ENCODE data around the gene WLS.
"Not testable (repeated sequence)": the region's sequence is repeated elsewhere in the genome, so short reads cannot be mapped to it uniquely, and the experiment has no call there.

The WLS gene
- total RNA-seq: 0 reads per million in 3 experiments

DNA sequence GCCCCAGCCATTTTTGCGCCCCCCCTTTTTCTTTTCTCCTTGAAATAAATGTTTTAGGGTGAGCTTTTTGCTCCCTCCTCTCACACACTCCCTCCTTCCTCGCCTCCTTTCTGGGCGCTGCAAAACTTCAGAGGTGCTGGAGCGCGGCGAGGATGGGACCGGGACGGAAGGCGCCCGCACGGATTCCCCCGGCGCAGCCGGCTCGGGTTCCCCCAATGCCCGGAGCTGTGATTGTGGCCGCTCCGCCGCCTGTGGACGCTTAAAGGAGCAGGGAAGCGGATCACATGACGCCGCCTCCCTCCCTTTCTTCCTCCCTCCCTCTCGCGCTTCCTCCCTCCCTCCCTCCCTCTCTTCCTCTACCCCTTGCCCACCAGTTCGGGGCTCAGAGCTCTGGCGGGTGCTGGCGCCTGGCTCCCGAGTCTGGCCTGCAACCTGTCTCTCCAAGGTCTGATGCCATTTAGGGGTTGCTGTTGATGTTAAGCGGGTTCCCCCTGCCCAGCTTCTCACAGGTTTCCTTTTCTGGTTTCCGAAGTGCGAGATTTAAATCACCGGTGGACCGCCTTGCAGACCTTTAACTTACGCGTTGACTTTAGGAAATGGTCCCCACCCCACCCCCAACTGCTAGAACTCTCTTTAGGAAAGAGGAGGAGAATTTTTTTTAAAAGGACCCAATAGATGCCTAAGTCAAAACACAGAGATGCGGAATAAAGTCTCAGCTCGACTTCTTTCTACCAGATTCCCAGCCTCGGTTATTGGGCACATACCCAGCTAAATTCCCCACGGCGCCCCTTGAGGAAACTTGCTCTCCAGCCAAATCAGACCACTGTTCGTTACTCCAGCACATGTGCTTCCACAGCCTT, at the start of gene WLS:
TSS of gene WLS (minus strand) at position 235 of the 860 bp plus-strand sequence. CDS start at position 11, 224 bp downstream.
- DNase-seq: no peak

DNA sequence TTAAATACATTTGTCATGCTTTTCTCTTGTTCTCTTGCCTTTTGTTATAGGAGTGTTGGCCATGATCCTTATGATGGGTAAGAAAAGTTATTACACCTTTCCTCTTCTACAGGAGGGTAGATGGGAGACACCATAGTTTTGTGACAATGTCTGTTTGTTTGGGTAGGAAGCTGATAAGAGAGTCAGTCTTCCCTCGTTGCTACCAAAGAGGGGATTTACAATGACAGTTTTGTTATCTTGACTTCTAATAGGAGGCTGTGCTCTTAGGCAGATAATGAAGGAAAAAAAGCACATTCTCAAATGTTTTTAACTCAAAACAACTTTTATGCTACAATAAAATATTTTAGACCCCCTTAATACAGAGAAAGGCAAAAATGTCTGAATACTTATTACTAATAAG, 48.0 kb upstream of the WLS start:
- no peak for DNase-seq

DNA sequence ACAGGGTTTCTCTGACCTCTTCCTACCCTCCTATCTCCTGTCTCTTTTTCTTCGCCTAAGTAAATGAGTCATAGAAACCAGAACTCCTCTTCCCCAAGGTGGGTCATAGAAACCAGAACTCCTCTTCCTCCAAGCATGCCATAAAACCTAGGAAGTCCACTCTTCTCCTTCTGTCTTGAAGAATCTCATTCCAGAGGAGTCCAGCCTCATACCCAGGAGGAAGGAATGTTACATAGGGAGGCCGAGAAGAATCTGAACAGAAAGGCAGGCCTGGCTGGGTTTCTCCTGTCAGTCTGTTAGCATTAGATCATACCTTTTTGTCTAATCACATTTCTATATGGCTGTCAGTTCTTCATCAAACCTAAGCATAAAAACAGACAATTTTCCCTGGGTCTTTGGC, 47.5 kb upstream of the WLS start:
- DNase-seq: no peak

DNA sequence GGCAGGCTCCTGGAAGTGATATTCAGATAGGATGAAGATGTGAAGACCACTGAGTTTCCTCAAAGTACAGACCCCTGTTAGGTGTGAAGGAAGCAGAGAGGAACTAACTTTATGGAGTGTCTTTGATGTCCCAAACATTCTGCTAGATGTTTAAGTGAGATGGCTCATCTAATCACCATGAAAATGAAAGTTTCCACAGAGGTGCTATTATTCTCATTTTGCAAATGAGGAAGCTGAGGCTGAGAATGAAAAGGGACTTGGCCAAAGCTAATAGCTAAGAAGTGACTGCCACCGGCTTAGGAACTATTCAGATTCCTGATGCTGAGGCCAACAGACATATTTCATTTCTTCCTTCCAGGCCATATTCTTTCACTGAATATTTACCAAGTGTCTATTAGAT, 45.9 kb upstream of the WLS start:
- DNase-seq: no peak

DNA sequence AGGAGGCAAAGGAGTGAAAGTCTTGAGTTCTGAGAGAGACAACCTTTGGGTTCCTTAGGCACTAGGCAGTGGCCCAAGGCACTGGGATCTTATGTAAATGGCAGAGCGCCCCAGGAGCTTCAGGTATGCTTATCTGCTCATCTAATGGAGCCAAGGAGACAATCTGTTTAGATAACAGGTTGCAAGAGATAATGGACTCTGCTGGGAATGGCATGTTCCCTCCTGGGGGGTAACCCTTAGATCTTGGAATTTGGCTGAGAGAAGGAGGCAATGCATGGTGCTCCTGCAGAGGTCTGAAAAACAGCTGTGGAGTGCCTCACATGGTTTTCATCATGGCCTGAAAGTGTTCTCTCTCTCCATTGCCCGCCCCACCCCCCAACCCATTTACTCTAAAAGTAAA, 44.1 kb upstream of the WLS start:
- DNase-seq: no peak

DNA sequence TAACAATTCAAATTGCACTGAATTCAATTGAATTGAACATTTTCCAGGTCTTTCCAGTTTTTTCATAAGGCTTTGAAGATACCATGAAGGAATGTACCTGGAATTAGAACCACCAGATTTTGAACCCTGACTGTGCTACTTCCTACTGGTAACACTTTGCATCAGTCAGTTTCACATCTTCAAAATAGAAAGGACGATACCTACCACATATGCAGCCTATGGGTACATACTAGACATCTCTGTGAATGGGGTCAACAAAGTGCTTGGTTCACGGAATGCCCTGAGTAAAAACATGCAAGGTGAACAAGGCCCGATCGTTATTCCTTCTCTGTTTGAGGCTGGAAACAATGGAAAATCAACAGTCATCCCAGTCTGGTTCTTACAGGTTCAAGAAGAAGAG, 41.2 kb upstream of the WLS start:
- DNase-seq: no peak

DNA sequence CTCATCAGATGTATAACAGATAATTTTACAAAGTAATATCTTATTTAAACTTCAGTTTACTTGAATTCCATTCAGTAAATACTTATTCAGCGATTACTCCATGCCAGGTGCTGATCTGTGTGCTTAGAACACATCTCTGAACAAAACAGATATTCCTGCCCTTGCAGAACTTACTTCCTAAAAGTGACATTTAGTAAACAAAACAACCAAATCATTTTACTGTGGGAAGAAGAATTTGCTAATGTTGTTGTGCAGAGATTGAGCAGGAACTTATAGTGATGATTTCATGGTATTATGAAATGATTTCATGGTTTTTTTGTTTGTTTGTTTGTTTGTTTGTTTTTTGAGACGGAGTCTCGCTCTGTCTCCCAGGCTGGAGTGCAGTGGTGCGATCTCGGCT, 39.3 kb upstream of the WLS start:
- DNase-seq: no peak

DNA sequence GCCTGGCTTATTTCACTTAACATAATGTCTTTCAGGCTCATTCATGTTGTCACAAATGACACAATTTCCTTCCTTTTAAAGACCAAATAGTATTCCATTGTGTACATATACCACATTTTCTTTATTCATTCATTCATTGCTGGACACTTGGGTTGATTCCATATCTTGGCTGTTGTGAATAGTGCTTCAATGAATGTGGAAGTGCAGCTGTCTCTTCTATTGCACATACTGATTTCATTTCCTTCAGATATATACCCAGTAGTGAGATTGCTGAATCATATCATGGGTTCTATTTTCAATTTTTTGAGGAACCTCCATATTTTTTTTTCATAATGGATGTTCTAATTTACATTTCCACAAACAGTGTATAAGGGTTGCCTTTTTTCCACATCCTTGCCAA, 38.6 kb upstream of the WLS start:
- DNase-seq: no peak

DNA sequence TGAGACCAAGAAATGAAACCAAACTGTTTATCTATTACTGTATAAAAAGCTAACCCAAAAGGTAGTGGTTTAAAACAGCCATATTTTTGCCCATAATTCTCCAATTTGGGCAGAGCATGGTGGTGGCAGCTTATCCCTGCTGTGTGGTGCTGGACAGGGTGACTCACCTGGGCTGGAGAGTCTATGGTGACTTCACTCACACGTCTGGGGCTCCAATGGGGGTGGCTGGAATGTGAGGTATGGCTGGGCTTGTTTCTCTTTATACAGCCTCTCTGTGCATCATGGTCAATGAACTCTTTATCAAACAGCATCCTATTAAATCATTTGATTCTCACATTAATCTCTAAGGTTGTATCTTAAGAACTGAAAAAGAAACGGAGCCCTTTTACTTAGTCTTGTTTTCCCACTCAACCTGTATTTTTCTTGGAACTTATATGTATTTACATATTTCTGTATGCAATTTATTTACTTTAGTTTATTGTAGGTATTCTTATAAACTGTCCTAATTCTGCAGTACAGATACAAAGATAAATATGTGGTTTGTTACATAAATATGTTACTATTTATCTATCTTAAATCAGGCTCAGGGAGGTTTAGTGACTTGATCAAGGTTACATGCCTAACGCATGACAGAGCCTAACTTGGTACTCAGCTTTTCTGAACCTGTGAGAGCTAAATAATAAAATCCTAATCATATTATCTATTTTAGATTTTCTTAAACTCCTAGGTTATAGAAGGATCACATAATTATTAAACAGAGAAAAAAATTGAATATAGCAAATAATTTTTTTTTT, 37.5 kb upstream of the WLS start:
- no peak for DNase-seq

DNA sequence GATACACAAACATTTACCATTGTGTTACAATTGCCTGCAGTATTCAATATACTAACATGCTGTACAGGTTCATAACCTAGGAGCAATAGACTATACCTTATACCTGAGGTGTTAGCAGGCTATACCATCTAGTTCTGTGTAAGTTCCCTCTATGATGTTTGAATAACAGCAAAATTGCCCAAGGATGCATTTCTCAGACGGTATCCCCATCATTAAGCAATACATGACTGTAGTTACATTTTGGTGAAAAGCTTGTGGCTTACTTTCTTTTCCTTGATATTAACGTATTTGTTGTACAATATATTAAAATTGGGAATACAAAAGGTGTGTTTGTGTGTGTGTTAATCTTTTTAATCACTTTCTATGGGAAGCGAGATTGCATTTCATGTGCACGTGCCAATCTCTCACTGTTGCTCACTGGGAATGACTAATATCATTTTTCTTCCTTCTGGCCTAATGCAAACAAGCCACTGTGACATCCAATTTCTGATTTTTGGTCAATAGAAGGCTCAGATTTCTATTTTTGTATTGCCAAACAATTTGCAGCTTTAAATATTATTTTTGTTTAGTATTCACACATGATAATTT, 36.7 kb upstream of the WLS start:
- no peak for DNase-seq

DNA sequence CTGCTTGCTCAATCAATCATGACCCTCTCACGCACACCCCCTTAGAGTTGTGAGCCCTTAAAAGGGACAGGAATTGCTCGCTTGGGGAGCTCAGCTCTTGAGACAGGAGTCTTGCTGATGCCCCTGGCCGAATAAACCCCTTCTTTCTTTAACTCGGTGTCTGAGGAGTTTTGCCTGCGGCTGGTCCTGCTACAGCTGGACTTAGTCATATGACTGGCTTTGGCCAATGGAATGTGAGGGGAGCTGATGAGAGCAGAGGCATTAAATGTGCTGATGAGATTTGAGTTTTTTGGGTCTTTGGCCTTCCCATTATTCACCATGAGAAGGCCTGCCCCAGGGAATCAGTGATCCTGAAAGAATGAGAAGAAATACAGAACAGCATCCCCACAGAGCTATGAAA, 24.5 kb upstream of the WLS start:
- DNase-seq: not testable (repeated sequence)

DNA sequence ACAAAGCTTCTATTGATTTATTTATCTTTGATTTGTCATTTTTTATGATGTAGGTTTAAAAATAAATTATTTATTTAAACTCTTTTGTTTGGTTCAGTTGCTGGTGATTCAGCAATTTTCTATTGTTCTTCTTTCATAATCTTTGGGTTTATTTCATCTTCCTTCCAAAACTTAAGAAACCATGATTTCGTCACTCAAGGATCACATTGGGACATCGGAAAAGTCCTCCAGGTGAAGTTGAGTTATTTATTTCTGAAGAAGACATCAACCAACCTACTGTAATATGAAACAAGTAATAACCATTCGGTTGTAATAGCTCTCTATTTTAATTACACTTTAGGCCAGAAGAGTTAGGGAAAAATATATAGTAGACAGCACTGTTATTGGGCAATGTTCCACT, 23.0 kb upstream of the WLS start:
- no peak for DNase-seq

DNA sequence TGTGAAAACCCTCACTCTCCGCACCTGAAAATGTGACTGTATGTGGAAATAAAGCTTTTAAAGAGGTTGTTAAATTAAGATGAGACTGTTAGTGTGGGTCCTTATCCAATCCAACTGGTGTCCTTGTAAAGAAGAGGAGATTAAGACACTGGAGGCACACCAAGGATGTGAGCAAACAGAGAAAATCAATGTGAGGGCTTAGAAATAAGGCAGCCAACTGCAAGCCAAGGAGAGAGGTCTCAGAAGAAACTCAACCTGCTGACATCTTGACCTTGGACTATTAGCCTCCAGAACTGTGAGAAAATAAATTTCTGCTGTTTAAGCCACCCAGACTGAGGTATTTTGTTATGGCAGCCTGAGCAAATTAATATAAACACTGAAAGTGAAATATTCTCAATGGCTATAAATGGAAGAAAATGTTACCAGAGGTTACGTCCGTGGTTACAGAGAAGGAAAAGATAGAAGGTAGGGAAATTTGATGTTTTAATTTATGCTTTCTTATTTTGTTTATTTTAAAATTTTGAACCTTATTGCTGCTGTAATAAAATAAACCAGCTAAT, 22.4 kb upstream of the WLS start:
- no peak for DNase-seq

DNA sequence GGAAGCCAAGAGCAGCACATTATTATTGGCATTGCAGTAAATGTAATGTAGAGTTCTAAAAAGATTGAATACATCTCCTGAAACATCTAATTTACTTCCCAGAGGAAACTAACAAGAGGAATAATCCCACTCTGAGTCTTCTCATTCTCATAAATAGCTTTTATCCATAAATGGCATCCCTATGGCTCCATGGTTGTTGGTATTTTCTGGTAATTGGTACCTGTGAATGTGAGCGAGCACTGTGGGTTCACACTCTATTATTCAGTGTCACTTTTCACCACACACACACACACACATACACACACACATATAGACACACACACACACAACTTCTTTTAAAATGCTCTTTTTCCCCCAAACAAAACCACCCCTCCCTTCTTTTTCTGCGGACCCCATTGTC, 4.7 kb upstream of the WLS start:
- DNase-seq: no peak

DNA sequence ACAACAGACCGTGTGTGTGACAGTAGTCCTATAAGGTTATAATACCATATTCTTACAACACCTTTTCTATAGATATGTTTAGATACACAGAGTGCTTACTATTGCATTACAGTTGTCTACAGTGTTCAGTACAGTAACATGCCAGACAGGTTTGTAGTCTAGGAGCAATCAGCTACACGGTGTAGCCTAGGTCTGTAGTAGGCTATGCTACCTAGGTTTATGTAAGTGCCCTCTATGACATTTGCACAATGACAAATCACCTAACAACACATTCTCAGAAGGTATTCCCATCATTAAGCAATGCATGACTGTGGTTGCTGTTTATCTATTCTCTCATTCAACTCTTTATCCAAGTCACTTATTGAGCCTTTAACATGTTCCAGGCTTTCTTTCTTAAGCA, 1.8 kb upstream of the WLS start:
- no peak for DNase-seq

DNA sequence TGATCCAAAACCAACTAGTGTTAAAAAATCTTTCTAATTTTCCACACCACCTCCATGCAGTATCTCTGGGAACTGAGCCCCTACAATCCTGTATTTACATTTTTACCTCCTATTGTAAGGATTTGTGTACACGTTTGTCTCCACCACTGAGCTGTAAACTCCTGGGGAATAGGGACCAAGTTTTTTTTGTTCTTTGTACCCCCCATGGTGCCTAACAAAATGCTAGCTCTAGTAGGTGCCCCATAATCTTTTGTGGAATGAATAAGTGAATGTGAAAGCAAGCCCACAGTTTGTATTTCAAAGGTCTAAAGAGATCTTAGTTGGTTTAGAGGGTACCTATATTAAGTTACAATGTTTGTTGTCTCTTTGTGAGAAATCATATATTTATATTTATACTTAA, 879 bp upstream of the WLS start:
- no peak for DNase-seq

DNA sequence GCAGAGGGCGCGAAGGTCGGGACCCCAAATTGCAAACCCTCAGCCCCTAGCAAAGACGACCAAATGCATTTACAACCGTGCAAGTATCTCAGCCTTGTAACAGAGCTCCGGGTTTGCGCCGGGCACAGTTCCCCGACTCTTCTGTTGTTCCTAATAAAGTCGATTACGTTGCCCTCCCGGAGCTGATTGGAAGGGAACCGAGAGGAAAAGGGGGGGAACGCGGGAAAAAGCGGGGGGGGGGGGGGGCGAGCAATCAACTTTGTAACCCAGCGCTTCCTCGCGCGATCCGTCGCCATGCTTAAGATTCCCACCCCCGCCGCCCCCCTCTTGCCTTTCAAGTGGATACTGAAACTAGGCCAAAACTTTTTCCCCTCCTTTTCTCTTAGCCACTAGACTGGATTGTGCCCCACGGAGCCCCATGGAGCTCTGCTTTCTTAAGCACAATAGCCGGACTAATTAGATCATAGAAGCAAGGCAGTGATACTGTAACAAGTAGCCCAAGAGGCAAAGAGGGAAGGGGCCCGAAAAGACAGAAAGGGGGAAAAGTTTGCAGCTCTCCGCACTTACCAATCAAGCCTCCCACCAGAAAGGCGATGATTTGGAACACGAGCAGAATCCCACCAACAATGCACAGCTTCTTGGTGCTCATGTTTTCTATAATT, 565 bp downstream of the WLS start:
- no peak for DNase-seq

DNA sequence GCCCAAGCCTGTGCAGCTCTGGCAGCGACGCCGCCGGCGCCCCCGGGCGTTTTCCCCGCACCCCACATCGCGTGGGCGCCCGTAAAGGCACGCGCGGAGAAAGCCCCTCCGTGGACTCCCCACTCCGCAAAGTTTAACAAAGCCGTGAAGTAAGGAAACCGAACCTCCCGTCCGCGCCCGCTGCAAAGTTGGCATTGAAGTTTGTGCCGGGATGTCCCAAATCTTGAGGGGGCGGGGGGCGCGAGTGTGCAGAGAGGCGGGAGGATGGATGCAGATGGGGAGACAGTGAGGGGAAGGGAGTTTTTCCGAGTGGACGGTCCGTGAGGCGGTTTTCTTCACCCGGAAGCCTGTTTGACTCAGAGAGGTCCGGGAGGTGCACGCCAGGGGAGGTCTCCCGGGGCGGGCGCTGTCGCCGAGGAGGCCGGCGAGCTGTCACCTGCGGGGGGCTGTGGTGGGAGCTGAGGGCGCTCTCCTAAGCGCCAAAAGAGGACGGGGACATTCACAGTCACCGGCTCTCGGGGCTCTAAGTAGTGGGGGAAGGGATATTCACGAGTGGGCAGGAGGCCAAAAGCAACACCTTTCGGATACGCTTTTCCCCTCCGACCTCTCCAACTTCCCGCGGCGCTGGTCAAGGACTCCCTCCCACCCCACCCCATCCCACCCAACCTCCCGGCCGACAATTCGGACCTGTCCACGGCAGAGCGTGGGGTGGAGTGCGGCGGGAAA, 1.3 kb downstream of the WLS start:
- no peak for DNase-seq

DNA sequence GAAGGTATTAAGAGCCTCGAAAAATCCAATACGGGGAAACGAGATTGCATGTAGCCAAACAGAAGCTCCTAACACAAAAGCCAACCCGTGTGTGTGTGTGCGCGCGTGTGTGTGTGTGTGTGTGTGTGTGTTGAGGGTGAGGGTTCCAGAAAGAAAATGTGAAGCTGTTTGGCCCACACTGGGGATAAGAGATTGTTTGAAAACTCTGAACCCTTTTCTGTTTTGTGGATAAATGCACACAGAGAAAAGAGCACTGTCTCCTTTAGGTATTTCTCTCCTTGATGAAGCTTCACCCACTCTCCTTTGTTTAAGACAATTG, 1.9 kb downstream of the WLS start:
- no peak for DNase-seq

DNA sequence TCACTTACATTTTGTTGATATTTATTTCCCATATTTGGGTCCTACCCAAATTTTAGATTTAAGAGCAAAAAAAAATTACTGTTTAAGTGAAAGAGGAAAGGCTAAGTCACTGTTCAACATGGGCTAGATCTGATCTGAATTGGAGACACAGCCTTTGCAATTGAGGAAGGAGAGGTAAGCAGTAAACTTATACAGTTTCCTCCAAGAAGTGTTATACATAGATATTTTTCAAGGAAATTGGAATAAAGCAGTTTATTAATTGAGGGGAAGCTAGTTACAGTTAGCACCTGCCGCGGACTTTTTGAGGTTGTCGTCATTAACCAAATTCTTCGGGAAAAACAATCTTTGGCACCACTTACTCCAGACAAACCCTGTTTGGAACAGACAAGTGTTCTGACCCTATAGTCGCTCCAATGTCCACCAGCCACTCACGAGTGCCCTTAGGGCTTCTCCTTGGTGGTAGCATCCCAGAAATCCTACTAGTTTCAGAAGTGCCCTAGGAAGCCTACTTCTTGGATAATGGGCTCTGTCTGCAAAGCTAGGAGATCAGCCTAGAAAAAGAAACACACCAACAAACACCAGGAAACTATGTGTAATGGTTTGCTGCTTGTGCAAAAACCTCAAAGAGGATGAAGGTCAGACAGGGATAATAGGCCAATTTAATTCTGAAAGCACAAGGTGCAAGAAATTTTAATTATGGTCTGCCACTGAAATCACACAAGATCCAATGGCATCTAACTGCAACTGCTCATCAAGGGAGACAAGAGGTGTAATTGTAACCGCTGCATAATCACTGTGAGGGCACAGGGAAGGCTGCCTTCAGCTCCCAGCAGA, 2.5 kb downstream of the WLS start:
- no peak for DNase-seq

DNA sequence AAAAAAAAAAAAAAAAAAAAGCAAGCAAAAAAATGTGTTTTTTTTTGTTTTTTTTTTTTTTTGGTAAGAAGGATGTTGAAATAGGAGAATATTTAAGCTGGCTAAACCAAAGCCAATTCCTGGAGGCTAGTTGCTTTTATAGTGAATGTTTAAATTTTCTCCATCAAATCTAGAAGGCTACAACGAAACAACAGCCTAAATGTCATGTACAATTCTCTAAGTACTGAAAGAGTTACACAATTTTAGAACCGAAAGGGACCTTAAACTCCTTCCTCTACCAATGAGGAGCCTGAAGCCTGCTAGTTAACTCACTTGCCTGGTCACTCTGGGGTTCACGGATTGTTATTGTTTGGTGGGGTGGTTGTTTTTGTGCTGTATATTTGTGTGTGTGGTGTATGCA, 3.5 kb downstream of the WLS start:
- DNase-seq: no peak

DNA sequence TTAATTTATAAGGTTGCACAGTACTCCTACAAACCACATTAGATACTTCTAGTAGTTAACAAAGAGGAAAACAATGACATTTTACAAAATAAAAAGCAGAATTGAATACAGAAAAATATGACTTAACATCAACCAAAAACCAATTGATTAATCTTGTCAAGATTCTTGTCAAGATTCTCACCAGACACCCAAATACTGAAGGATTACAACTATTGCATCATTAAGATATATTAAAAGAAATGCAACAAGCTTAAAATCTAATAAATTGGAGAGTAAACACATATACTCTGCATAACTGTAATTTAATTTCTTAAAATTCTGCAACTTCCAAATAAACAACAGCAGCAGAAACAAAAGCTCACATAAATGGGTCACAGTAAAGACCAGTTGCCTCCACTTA, 4.7 kb downstream of the WLS start:
- DNase-seq: no peak

All from central memory CD4-positive, alpha-beta T cell (primary cell).